Uterus (tissue), 2 donors: Measurements from ENCODE around the gene HMG20A.

Experiments
- CTCF ChIP-seq, 4 experiments: fragments of 200-600 bp in 2 of 4; fragments of 450-650 bp in 2 of 4; sonication (generic) in 2 of 4; IDR thresholded peaks; one replicate each; pipeline ENCODE4 v1.5.1; 2016 to 2019; ENCODE audit warnings: antibody characterized with exemption in 4 of 4, mild to moderate bottlenecking in 2 of 4, moderate library complexity in 1 of 4
- POLR2A ChIP-seq, 2 donors: fragments of 450-650 bp; IDR thresholded peaks; one replicate each; pipeline ENCODE4 v1.6.1; 2016; ENCODE audit warnings: antibody characterized with exemption in 2 of 2, mild to moderate bottlenecking in 1 of 2, moderate library complexity in 1 of 2

GRCh38 chr15:77395013-77395774, 25.5 kb upstream of the HMG20A start:
- TF ChIP-seq CTCF (IDR thresholded peaks at IDR 0.05): no peak
- TF ChIP-seq POLR2A (IDR thresholded peaks at IDR 0.05): no peak
